Mucosa of descending colon (tissue), 3 donors: ENCODE measurements around the gene OBSCN. TPM values are rescaled to one million over a fixed set of nuclear protein-coding genes. Genes with fewer than 3 reads are reported as not detected.

ENCODE experiments used
- ATAC-seq: fragments of 200-7000 bp; cut with Tn5 transposase; one replicate; pipeline ENCODE4 v1.9.1; 2020; ENCODE audit warnings: mild to moderate bottlenecking, moderate library complexity
- DNase-seq, 3 donors: peaks; one replicate each; pipeline ENCODE4 v3.0.0-alpha.2; 2020
- H3K36me3 ChIP-seq: fragments of 200-600 bp; one replicate; pipeline ENCODE4 v1.8.0; 2021; ENCODE audit warnings: low read depth, mild to moderate bottlenecking
- H3K4me1 ChIP-seq: fragments of 200-600 bp; one replicate; pipeline ENCODE4 v1.8.0; 2021; ENCODE audit warnings: low read depth, mild to moderate bottlenecking
- H3K4me3 ChIP-seq: fragments of 200-600 bp; one replicate; pipeline ENCODE4 v1.8.0; 2021; ENCODE audit warnings: mild to moderate bottlenecking
- H3K9me3 ChIP-seq: fragments of 200-600 bp; one replicate; pipeline ENCODE4 v1.8.0; 2021; ENCODE audit warnings: mild to moderate bottlenecking
- intact Hi-C, 2 donors: fragments of 100-400 bp; cut with DNase I in 1 of 2; cut with micrococcal nuclease in 1 of 2; formaldehyde crosslinking; loops; one replicate each; pipeline versions ENCODE4 v1.11.0 to v1.11.1; 2022; cut with DNase I, micrococcal nuclease
- total RNA-seq, 3 donors: library from RNA; stranded (reverse); fragmentation: NEBNext Ultra II Directional in 2 of 3; extraction: Animal tissue kit (Norgen Biotek cat#: 25700) in 2 of 3; gene quantifications; one replicate each; pipeline versions ENCODE4 v1.2.1 to v1.2.4, GENCODE V29; 2021 to 2023
- TF ChIP-seq, protein P1 (sequence below): fragments of 200-600 bp; IDR thresholded peaks from one replicate; pipeline ENCODE4 v1.8.0; 2022; ENCODE audit warnings: antibody characterized with exemption, mild to moderate bottlenecking
- donor health status: DM: no; HTN: no; CAD: no; lungs with moderate emphysema.
- donor health status: DM: no; HTN: no; CAD: no.
- donor health status: DM: no; HTN: yes; CAD: no.

The OBSCN gene
- total RNA-seq, 3 donors from 2014 or later: 4.2 to 30.9 (median 7.5) TPM

DNA sequence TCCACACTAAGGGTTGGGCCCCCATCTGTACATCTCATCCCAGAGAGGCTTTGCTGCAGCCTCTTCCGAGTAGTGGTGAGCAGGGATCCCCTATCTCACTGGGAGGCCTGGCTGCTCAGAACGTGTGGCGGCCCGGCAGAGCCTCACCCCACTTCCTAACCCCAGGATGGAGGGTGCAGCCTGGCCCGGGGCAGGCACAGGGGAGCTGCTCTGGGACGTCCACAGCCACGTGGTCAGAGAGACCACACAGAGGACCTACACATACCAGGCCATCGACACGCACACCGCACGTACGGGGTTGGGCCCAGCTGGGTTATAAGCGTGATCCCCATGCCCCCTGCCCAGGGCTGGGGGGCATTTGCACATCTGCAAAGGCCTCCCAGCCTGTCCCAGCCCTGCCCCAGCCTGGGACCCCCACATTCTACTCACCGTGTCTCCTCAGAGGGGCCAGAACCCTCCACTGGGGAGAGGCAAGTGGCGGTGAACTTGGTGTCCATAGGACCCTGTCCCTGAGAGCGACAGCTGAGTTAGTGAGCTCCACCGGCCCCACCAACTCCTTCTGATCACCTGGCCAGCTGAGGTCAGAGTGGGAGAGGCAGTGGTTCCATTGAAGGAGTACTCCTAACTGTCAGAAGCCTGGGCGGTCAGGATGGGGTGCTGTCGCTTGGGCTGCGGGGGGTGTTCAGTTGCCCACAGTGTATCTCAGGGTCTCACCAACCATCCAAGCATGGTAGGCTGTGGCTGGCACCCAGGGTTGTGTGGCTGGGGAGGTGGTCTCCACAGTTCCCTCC, 157.6 kb downstream of the OBSCN start:
- intact Hi-C loops: no loop called here
- ATAC-seq: no peak

DNA sequence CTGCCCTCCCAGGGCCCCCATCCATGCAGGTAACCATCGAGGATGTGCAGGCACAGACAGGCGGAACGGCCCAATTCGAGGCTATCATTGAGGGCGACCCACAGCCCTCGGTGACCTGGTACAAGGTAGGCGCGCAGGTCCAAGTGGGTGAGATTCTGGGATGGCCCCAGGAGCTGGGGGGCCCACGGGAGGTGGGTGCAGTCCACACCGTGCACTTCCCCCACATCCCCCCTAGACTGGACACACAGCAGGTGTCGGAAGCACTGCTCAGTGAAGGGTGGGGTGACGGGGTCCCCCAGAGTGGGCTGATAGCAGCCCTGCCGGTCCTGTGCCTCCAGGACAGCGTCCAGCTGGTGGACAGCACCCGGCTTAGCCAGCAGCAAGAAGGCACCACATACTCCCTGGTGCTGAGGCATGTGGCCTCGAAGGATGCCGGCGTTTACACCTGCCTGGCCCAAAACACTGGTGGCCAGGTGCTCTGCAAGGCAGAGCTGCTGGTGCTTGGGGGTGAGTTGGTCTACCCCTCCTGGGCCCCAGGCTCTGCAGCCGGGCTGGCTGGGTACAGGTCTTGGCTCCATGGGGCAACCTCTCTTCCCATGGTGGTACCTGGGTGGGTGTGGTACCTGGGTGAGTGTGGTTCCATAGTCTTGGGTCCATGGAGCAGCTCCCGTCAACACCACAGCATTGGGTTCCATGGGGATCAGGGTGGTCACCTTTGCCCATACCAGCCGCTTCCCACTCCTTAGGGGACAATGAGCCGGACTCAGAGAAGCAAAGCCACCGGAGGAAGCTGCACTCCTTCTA, 158.4 kb downstream of the OBSCN start:
- ATAC-seq: no peak
- no peaks in the 10 kb centered on the region for H3K4me1 ChIP-seq
- H3K4me3 ChIP-seq: no peak overlapping the region
- no peak for DNase-seq
- no peaks in the 10 kb centered on the region for H3K36me3 ChIP-seq
- H3K9me3 ChIP-seq: no peaks in the 10 kb centered on the region
- intact Hi-C loops: no loop called here
- TF ChIP-seq, protein P1, sequence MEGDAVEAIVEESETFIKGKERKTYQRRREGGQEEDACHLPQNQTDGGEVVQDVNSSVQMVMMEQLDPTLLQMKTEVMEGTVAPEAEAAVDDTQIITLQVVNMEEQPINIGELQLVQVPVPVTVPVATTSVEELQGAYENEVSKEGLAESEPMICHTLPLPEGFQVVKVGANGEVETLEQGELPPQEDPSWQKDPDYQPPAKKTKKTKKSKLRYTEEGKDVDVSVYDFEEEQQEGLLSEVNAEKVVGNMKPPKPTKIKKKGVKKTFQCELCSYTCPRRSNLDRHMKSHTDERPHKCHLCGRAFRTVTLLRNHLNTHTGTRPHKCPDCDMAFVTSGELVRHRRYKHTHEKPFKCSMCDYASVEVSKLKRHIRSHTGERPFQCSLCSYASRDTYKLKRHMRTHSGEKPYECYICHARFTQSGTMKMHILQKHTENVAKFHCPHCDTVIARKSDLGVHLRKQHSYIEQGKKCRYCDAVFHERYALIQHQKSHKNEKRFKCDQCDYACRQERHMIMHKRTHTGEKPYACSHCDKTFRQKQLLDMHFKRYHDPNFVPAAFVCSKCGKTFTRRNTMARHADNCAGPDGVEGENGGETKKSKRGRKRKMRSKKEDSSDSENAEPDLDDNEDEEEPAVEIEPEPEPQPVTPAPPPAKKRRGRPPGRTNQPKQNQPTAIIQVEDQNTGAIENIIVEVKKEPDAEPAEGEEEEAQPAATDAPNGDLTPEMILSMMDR: no peak

More for the DNA sequence above, 157.6 kb downstream of the OBSCN start:
- no peaks in the 10 kb centered on the region for H3K4me1 ChIP-seq
- peak in 1 of 3 donors; percentile 34 for DNase-seq
- no peaks in the 10 kb centered on the region for H3K36me3 ChIP-seq
- TF ChIP-seq, protein P1: no peak
- H3K4me3 ChIP-seq: no peak overlapping the region
- H3K9me3 ChIP-seq: no peaks in the 10 kb centered on the region

DNA sequence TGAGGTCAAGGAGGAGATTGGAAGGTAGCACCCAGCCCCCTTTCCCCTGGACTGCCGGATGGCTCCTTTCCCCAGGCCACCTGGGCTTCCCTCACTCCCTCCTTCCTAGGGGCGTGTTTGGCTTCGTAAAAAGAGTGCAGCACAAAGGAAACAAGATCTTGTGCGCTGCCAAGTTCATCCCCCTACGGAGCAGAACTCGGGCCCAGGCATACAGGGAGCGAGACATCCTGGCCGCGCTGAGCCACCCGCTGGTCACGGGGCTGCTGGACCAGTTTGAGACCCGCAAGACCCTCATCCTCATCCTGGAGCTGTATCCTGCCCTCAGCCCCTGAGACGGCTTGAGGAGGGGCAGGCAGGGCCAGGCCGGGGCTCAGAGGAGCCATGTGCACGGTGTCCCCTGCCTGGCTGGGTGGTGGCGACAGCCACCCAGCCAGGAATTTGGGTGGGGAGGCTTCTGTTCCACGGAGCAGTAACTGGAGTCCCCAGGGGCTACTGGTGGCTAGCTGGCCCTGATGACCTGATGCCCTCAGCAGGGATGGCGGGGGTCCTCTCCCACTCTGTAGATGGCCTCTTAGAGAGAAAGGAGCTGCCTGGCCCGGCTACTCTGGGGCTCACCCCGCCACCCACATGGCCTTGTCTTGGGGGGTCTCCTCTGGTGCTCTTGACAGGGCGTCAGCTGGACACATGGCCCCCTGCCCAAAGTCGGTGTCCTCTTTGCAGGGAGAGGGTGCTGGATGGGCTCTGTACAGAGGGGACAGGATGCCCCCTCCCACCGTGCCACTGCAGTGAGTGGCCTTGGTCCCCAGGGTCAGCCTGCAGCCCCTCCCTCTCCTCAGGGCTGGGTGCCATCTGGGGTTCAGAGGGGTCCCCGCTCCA, 159.3 kb downstream of the OBSCN start:
- no peak for ATAC-seq
- H3K36me3 ChIP-seq: no peaks in the 10 kb centered on the region
- intact Hi-C loops: no loop called here

DNA sequence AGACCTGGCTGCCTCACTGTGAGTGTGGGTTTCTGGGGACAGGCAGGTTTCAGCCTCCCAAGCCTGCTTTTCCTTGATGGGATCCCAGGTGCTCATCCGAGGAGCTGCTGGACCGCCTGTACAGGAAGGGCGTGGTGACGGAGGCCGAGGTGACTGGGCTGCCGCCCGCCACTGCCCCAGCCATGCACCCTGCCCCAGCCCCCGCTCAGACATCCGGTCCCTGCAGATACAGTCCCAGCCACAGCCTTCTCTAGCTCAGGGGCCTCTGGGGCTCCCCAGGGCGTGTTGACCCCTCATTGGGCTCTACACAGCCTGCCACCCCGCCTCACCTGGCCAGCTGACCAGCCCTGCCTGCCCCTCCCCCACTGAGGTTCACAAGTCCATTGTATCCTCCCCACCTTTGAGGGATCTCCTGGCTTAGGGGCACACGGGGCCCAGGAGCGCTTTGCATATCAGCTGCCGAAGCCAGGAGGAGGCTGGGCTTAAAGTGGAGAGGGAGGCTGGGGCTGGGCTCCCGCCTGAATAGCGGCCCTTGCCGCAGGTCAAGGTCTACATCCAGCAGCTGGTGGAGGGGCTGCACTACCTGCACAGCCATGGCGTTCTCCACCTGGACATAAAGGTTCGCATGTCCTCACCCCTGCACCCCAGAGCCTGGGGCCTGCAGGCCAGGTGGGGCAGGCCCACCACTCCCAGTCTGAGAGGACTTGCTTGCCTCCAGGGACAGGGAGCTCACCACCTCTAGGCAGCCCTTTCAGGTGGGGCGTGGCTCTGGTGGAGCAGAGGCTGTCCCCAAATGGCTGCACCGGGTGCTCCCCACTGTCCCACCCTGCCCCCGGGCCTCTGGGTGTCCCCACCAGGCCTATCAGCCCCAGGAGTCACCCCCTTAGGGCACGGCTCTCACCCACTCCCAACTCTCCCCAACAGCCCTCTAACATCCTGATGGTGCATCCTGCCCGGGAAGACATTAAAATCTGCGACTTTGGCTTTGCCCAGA, 160.3 kb downstream of the OBSCN start:
- Histone ChIP-seq H3K4me1 (peaks cover 4% of the 10 kb centered on the region), H3K4me3 (no peak overlapping the region), H3K9me3 (no peaks in the 10 kb centered on the region), H3K36me3 (no peaks in the 10 kb centered on the region)
- intact Hi-C loops: no loop called here
- TF ChIP-seq, protein P1: no peak
- ATAC-seq: peak; percentile 4
- peak in 2 of 3 donors; percentile 28 to 52 for DNase-seq

More for the DNA sequence above, 159.3 kb downstream of the OBSCN start:
- TF ChIP-seq, protein P1: no peak
- peak in 2 of 3 donors; percentile 20 to 41 for DNase-seq
- Histone ChIP-seq H3K9me3 (no peaks in the 10 kb centered on the region), H3K4me1 (peaks cover under 1% of the 10 kb centered on the region), H3K4me3 (no peak overlapping the region)
